Measurements from ENCODE around the gene EIF4A2.
"Not testable (repeated sequence)": the region's sequence is repeated elsewhere in the genome, so short reads cannot be mapped to it uniquely, and the experiment has no call there.

The EIF4A2 gene

GRCh38 chr3:186790261-186790981 lies 7.0 kb downstream of the EIF4A2 start:
- no peak overlapping the region for H3K4me3 ChIP-seq (ENCODE audit: low read length)
- TF ChIP-seq ZNF274 (IDR thresholded peaks at IDR 0.05; ENCODE audit: low read depth, low read length) = no peak

- no peak overlapping the region for H3K4me3 ChIP-seq (ENCODE audit: low read length)
- TF ChIP-seq ZNF274 (IDR thresholded peaks at IDR 0.05; ENCODE audit: low read depth, low read length) = no peak
Observed at GRCh38 chr3:186798239-186798874, 15.0 kb downstream of the EIF4A2 start.

- no peak overlapping the region for H3K4me3 ChIP-seq (ENCODE audit: low read length)
- TF ChIP-seq ZNF274 (IDR thresholded peaks at IDR 0.05; ENCODE audit: low read depth, low read length) = no peak
Observed at GRCh38 chr3:186800285-186800684, 16.9 kb downstream of the EIF4A2 start.

GRCh38 chr3:186802701-186803100 lies 19.3 kb downstream of the EIF4A2 start:
- H3K4me3 ChIP-seq (ENCODE audit: low read length) = no peak overlapping the region
- no peak for TF ChIP-seq ZNF274 (IDR thresholded peaks at IDR 0.05; ENCODE audit: low read depth, low read length)

DNA sequence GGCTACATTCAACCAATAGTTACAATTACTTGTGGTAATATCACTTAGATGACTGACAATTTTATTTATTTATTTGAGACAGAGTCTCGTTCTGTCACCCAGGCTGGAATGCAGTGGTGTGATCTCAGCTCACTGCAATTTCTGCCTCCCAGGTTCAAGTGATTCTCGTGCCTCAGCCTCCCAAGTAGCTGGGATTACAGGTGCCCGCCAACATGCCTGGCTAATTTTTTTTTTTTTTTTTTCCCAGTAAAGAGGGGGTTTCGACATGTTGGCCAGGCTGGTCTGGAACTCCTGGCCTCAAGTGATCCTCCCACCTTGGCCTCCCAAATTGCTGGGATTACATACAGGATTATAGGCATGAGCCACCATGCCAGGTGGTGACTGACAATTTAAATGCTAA lies 20.1 kb downstream of the EIF4A2 start:
- not testable (repeated sequence) for H3K4me3 ChIP-seq (ENCODE audit: low read length)

GRCh38 chr3:186806089-186807055 lies 23.0 kb downstream of the EIF4A2 start, which contains the start of gene RFC4:
TSS of gene RFC4 (minus strand) at chr3:186806482. CDS start at chr3:186804713, 1,769 bp downstream.
- TF ChIP-seq ZNF274 (IDR thresholded peaks at IDR 0.05; ENCODE audit: low read depth, low read length) = no peak
- peak within 1 kb of the TSS; percentile 84 for H3K4me3 ChIP-seq (ENCODE audit: low read length)

DNA sequence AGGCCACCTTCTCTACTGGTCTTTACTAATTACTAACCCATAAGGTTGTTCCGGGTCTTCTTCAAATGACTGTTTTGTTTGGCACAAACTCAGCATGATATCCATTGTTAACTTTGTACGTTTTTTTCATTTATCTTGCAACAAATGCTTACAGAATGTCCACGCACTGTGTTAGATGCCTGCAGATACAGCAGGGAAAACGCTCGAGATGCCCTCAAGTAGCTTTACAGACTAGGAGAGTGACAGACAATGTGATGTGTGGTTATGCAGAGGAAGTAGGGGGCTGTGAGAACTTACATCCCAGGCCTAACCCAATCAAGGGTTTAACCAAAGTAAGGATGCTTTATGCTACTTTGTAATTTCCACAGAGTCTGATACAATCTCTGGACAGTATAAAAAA lies 23.9 kb downstream of the EIF4A2 start:
- peak overlapping the region; percentile 84 for H3K4me3 ChIP-seq (ENCODE audit: low read length)
- TF ChIP-seq ZNF274 (IDR thresholded peaks at IDR 0.05; ENCODE audit: low read depth, low read length) = no peak

GRCh38 chr3:186810336-186810996 lies 27.1 kb downstream of the EIF4A2 start:
- no peak for TF ChIP-seq ZNF274 (IDR thresholded peaks at IDR 0.05; ENCODE audit: low read depth, low read length)
- H3K4me3 ChIP-seq (ENCODE audit: low read length) = no peak overlapping the region

- not testable (repeated sequence) for H3K4me3 ChIP-seq (ENCODE audit: low read length)
Observed at GRCh38 chr3:186811313-186811712, 27.9 kb downstream of the EIF4A2 start.

DNA sequence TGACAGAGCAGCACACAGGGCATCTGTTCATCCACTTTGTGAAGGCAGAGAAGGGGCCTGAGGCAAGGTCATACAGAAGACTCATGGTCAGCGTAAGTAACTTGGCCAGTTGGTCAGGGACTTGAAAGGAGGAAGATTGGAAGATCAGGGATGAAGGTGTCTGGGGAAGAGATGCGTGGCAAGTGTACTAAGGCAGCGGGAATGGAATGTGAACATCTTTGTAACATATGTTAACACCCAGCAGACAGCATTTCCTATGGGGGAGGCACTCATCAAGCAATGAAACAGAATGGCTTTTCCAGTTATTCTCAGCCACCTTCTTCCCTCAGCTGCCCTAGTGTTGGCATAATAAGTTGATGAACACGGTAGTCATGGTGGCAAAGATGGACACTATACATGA lies 30.7 kb downstream of the EIF4A2 start:
- no peak for TF ChIP-seq ZNF274 (IDR thresholded peaks at IDR 0.05; ENCODE audit: low read depth, low read length)

GRCh38 chr3:186815435-186815834 lies 32.1 kb downstream of the EIF4A2 start:
- no peak for TF ChIP-seq ZNF274 (IDR thresholded peaks at IDR 0.05; ENCODE audit: low read depth, low read length)
- no peak overlapping the region for H3K4me3 ChIP-seq (ENCODE audit: low read length)

More for the DNA sequence above, 30.7 kb downstream of the EIF4A2 start:
- no peak overlapping the region for H3K4me3 ChIP-seq (ENCODE audit: low read length)

- no peak overlapping the region for H3K4me3 ChIP-seq (ENCODE audit: low read length)
- TF ChIP-seq ZNF274 (IDR thresholded peaks at IDR 0.05; ENCODE audit: low read depth, low read length) = no peak
Observed at GRCh38 chr3:186818516-186818915, 35.1 kb downstream of the EIF4A2 start.

GRCh38 chr3:186818956-186819355 lies 35.6 kb downstream of the EIF4A2 start:
- TF ChIP-seq ZNF274 (IDR thresholded peaks at IDR 0.05; ENCODE audit: low read depth, low read length) = no peak
- H3K4me3 ChIP-seq (ENCODE audit: low read length) = no peak overlapping the region

Measured in GM08714 (cell line).